Fibroblast of skin of right quadriceps (primary cell): ENCODE results near the gene BMERB1.
"Not testable (repeated sequence)": the region's sequence is repeated elsewhere in the genome, so short reads cannot be mapped to it uniquely, and the experiment has no call there.

Experiments used
- DNase-seq: peaks from one replicate; pipeline ENCODE4 v3.0.0-alpha.2; 2013

Gene BMERB1

DNA sequence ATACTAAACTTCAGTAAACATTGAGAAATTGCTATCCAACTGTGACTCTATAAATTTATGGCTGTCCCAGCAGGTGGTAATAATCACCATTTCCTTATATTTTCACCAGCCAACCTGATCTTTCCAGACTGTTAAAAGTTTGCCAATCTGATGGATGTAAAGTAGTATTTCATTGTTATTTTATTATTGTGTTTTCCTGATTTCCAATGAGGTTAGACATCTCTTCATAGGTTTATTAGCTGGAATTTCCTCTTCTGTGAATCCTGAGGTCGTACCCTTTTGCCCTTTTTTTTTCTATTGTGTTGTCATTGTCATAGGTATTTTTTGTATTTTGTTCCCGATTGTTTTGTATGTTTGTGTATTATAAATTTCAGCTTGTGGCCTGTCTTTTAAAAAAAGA lies 31.7 kb downstream of the BMERB1 start:
- DNase-seq = no peak

DNA sequence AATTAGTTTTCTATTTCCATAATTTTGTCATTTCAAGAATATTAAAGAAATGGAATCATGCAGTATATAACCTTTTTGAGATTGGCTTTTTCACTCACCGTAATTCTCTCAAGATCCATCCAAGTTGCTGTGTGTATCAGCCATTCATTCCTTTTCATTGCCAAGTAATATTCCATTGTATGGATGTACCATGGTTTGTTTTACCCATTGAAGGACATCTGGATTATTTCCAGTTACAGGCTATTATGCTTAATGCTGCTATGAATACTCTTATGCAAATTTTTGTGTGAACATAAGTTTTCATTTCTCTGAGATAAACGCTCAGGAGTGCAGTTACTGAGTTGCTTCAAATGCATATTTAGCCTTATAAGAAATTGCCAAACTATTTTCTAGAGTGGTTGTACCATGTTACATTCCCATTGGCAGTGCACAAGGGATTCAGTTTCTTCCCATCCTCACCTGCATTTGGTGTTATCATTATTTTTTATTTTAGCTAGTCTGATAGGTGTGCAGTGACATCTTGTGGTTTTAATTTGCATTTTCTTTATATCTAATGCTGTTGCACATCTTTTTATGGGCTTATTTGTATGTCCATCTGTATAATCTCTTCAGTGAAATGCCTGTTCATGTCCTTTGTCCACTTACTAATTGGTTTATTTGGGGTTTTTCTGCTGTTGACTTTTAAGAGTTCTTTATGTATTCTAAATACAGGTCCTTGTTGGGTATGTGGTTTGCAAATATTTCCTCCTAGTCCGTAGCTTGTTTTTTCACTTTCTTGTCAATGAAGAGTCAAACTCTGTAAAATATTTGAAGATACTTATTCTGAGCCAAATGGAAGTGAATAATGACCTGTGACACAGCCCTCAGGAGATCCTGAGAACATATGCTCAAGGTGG lies 32.7 kb downstream of the BMERB1 start:
- DNase-seq = no peak

DNA sequence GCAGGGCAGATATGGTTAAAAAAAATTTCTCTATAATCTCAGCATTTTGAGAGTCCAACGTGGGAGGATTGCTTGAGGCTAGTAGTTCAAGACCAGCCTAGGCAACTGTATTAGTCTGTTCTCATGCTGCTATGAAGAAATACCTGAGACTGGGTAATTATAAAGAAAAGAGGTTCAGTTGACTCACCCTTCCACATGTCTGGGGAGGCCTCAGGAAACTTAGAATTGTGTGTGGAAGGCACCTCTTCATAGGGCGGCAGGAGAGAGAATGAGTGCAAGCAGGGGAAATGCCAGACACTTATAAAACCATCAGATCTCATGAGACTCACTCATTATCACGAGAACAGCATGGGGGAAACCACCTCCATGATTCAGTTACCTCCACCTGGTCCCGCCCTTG lies 42.6 kb downstream of the BMERB1 start:
- DNase-seq = not testable (repeated sequence)

DNA sequence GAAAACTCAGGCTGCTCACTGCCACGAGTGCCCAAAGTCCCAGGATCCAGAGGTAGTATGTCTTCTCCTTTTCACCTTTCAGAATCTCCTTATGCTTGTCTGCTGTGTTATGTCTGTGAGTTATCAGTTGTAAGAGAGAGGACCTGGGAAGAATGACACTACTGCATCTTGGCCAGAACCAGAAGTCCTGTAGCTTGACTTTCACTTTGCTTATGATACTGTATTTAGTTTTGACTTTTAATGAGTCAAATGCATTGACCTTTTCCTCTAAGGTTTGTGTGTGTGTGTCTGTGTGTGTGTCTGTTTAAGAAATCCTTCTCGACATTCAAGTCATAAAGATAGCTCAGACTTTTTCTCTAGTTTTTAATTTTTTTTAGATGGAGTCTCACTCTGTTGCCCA lies 43.4 kb downstream of the BMERB1 start:
- DNase-seq = no peak

GRCh38 chr16:15482068-15482747 lies 47.8 kb downstream of the BMERB1 start:
- peak; percentile 92 for DNase-seq

- no peak for DNase-seq
These were observed 48.4 kb downstream of the BMERB1 start for GRCh38 chr16:15482748-15483298.

DNA sequence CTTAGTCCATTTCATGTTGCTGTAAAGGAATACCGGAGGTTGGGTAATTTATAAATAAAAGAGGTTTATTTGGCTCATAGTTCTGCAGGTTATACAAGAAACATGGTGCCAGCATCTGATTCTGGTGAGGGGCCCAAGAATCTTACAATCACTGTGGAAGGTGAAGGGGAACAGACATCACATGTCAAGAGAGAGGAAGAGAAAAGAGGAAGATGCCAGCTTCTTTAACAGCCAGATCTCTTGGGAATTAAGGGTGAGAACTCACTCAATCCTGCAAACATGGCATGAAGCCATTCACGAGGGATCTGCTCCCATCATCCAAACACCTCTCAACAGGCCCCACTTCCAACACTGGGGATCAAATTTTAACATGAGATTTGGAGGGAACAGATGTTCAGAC lies 49.5 kb downstream of the BMERB1 start:
- DNase-seq = no peak

- DNase-seq = peak; percentile 62
These were observed 50.3 kb downstream of the BMERB1 start for GRCh38 chr16:15484662-15485061.

GRCh38 chr16:15485175-15485574 lies 50.8 kb downstream of the BMERB1 start:
- no peak for DNase-seq

DNA sequence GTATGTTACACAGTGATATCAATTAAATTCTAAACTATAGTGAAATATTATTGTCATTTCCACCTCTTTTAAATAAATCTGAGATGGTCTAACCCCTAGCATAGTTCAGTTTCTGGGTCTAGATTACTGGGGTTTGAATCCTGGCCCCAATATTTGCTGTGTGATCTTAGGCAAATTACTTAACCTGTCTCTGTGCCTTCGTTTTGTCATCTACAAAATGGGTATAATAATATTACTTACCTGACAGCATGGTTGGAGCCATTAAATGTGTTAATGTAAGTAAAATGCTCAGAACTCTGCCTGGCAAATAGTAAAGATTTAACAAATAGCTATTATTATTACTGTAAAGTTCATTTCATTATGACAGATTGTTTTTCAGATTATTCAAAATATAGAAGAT lies 52.3 kb downstream of the BMERB1 start:
- DNase-seq = no peak

DNA sequence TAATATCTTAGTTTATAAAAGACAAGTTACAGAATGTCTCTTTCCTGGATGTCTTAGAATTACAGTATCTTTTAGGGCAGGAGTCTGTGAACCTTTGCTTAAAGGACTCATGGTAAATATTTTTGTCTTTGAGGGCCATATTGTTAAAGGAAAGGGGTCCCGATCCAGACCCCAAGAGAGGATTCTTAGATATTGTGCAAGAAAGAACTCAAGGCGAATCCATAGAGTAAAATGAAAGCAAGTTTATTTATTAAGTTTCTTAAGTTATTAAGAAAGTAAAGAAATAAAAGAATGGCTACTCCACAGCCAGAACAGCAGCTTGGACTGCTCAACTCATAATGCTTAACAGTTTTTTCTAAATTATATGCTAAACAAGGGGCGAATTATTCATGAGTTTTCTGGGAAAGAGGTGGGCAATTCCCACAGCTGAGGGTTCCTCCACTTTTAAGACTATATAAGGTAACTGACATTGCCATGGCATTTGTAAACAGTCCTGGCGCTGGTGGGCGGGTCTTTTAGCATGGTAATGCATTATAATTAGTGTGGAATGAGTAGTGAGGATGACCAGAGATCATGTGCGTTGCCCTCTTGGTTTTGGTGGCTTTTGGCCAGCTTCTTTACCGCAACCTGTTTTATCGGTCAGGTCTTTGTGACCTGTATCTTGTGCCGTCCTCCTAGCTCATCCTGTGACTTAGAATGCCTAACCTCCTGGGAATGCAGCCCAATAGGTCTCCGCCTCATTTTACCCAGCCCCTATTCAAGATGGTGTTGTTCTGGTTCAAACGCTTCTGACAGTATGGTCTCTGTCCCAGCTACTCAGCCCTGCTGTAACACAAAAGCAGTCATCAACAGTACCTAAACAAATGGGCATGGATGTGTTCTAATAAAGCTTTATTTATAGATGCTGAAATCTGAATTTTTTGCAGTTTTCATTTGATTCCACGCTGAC lies 53.2 kb downstream of the BMERB1 start:
- no peak for DNase-seq

- no peak for DNase-seq
These were observed 54.6 kb downstream of the BMERB1 start for GRCh38 chr16:15489016-15489415.

GRCh38 chr16:15490123-15490711 lies 55.8 kb downstream of the BMERB1 start:
- DNase-seq = no peak

DNA sequence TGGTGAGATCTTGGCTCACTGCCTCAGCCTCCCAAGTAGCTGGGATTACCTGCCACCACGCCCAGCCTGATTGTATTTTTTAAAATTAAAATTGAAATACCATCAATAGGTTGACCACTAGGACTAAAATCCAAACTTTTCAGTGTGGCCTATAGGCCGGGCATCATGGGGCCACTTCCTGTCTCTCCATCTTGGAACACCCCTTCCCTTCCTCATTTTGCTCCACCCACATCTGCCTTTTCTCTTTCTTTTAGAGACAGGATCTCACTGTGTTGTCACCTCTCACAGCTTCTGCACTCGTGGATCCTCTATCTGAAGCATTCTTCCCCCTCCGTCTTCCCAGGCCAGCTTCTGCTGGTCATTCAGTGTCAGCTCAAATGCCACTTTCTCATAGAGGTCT lies 57.0 kb downstream of the BMERB1 start:
- no peak for DNase-seq

DNA sequence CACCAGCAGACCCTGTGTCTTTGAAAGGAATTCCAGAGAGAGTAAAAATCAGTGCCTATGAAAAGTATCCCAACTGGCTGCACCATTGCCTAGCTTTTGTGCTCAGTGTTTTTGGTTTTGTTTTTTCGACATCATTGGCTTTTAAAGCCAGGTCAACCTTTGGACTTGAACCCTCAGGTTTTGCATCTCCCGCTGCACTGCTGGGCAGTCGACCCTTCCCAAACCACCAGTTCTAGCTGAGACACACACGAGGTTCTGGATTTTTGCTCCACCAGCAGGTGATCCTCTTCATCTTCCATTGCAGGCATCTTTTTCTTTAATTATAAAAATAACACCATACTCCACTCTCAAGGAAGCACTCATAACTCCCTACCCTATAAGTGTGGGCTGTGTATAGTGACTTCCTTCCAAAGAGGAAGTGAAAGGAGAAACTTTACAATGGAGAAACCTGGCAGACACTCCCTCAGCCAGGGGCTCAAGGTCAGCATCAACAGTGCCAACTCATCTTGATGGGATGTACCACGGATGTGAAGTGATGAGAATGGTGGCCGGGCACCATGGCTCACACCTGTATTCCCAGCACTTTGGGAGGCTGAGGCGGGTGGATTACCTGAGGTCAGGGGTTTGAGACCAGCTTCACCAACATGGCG lies 57.8 kb downstream of the BMERB1 start:
- no peak for DNase-seq

- peak; percentile 97 for DNase-seq
These were observed 59.2 kb downstream of the BMERB1 start for GRCh38 chr16:15493466-15494180.

DNA sequence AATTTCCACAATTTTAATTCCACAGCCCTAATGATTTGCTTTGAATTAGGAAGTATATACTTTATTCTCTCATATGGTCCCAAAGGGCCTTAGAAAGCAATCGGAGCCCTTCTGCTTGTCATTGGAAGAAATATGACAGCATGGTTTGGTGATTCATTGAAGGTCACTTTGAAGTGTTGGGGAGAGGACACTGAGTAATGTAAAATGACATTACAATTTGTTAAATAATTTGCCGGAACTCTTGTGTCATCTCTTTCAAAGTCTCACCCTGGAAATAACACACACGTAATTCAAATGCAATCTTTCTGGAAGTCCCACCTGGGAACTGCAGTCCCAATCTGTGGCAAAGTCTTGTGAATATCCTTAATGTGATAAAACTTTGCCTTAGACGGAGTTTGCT lies 59.8 kb downstream of the BMERB1 start:
- DNase-seq = peak; percentile 85

GRCh38 chr16:15495898-15496297 lies 61.5 kb downstream of the BMERB1 start:
- no peak for DNase-seq

- peak; percentile 77 for DNase-seq
These were observed 64.2 kb downstream of the BMERB1 start for GRCh38 chr16:15498427-15499175.

GRCh38 chr16:15502041-15502725 lies 67.8 kb downstream of the BMERB1 start:
- DNase-seq = peak; percentile 96
